ENCODE data around the gene CES2.
A peak's percentile ranks its signal among the peaks of the same experiment; 100 is the strongest.
"Not testable (repeated sequence)": the region's sequence is repeated elsewhere in the genome, so short reads cannot be mapped to it uniquely, and the experiment has no call there.

Gene CES2

DNA sequence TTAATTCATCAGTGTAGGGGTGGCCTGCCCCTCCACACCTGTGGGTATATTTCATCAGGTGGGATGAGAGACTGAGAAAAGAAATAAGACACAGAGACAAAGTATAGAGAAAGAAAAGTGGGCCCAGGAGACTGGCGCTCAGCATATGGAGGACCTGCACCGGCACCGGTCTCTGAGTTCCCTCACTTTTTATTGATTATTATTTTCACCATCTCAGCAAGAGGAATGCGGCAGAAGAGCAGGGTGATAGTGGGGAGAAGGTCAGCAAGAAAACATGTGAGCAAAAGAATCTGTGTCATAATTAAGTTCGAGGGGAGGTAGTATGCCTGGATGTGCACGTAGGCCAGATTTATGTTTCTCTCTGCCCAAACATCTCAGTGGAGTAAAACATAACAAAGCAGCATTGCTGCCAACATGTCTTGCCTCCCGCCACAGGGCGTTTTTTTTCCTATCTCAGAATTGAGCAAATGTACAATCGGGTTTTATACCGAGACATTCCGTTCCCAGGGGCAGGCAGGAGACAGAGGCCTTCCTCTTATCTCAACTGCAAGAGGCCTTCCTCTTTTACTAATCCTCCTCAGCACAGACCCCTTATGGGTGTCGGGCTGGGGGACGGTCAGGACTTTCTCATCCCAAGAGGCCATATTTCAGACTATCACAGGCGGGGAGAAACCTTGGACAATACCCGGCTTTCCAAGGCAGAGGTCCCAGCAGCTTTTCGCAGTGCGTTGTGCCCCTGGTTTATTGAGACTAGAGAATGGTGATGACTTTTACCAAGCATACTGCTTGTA, 20.2 kb downstream of the CES2 start:
- DNase-seq (ENCODE audit: low spot score) = not testable (repeated sequence)

DNA sequence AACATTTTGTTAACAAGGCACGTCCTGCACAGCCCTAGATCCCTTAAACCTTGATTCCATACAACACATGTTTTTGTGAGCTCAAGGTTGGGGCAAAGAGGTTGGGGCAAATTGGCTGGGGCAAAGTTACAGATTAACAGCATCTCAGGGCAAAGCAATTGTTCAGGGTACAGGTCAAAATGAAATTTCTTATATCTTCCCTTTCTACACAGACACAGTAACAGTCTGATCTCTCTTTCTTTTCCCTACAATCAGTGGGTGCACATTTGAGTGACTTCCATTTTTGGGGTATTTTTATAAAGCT, 20.8 kb downstream of the CES2 start:
- not testable (repeated sequence) for DNase-seq (ENCODE audit: low spot score)

DNA sequence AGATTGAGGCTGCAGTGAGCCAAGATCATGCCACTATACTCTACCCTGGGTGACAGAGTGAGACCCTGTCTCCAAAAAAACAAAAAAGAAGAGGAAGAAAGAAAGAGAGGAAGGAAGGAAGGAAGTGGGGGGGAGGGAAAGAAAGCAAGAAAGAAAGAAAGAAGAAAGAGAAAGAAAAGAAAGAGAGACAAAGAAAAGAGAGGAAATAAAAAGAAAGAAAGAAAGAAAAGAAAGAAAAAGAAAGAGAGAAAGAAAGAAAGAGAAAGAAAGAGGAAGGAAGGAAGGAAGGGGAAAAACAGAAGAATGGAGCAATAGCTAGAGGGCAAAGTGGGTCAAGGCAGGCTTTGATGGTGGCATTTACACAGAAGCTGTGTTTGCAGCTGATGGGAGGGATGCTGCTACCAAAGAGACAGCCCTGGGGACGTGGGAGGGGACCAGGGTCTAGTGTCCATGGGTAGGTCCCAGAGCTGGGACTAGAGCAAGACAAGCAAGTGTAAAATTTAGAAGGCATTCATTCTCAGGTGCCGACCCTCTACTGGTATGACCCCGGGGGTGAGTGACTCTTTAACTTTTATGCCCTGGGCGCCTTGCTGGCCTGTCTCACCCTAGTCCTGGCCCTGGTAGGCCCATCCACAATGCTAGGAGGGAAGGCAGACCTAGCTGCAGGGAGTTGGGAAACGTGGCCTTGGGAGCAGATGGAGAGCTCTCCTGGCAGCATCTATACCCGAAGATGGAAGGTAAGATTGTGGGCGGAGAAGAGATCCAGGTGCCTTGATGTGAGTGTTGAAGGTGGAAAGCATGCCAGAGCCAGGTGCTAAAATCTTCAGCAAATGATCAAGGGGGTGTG, 23.8 kb downstream of the CES2 start:
- DNase-seq (ENCODE audit: low spot score) = no peak

DNA sequence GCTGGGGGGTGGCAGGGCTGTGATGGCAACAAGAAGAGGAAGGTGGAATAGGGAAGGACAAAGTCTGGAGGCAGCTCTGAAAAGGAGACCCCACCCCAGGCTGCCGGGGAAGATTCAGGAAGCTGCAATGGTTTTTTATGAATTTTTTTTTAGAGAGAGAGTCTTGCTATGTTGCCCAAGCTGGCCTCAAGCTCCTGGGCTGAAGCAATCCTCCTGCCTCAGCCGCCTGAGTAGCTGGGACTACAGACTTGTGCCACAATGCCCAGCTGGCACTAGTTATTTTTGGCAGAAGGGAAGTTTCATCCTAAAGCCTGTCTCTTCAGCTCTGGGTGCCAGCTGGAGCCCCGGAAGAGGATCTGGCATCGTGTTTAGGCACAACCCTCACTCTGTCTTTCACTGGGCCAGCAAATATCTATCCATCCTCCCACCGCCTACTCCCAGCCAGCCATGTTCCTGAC, 24.4 kb downstream of the CES2 start:
- no peak for DNase-seq (ENCODE audit: low spot score)

DNA sequence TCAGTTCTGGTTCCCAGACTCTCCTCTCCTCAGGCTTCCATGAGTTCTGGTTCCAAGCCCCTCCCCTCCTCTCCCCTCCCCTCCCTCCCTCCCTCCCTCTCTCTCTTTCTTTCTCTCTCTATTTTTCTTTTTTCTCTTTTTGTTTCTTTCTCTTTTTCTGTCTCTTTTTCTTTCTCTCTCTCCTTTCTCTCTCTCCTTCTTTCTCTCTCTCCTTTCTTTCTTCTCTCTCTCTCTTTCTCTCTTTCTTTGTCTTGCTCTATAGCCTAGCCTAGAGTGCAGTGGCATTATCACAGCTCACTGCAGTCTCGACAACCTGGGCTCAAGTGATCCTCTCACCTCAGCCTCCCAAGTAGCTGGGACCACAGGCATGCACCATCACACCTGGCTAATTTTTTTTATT, 25.0 kb downstream of the CES2 start:
- DNase-seq (ENCODE audit: low spot score) = no peak

DNA sequence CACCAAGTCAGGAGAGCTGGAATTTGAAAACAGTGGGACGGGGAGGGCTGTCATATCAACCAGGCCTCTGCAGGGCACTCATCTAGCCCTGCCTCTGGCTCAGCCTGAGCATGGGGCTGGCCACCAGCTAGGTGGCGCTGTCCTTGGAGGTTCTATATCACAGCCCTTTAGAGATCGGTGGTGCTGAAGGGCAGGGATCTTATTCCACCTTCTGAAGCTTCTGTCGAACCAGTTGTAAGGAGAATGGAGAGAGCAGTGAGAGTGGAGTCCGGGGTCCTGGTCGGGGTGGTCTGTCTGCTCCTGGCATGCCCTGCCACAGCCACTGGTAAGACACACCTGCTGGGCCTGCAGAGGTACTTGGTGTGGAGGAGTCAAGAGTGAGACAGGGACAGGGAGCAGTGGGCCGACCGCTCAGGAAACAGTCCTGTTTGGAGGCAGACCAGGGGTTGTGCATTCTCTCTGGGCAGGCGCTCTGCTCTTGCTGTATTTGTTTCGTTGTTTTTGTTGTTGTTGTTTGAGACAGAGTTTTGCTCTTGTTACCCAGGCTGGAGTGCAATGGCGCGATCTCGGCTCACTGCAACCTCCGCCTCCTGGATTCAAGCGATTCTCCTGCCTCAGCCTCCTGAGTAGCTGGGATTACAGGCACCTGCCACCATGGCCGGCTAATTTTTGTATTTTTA, 25.9 kb downstream of the CES2 start, which contains the start of gene CES3:
Gene CES3, plus strand, starts transcription at position 202 of the 680 bp plus-strand sequence. Its CDS starts 42 bp downstream, at position 244.
- DNase-seq (ENCODE audit: low spot score) = no peak

DNA sequence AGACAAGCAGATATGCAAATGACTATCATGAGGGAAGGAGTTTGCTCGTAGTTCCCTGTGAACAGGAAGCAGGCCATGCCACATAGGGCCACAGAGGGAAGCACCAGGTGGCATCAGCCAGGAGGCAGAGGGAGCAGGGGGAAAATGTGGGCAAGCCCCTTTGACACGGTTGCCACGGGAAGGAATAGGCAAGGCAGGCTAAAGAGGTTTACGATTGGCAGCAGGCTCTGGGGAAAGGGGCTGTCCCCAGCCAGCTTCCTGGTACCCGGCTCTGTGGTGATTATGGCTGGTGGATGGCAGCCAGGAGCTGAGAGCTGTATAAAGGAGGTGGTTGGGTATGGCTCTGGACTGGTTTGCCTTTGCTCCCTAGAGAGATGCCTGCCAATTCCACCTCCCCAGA, 26.6 kb downstream of the CES2 start:
- DNase-seq (ENCODE audit: low spot score) = no peak

DNA sequence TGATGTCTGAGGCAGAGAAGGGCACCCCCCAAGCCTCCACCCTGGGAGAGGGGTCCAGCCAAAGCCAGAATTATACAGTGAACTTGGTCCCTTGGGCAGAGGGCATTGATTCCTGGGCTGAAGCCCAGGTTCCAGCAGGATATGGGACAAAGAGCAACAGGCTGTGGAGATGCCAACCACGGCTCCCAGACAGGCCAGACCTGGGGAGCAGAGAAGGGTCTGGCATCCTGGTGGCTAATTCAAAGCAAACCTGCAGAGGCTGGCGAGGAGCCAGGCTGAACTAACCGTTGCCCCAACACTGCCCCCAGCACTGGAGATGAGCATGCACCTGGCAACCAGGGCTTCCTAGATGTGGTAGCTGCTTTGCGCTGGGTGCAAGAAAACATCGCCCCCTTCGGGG, 28.7 kb downstream of the CES2 start:
- no peak for DNase-seq (ENCODE audit: low spot score)

DNA sequence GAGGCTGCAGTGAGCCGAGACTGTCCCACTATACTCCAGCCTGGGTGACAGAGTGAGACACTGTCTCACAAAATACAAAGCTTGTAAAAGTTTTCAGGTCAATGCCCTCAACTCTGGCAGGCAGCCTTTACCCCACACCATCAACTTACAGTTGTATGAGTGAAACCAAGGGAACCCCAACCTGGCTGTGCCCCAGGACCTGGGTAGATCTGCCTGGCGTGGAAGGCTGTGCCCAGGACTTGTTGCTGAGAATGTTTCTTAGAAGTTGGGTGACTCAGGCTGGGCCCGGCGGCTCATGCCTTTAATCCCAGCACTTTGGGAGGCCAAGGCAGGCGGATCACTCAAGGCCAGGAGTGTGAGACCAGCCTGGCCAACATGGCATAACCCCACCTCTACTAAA, 33.5 kb downstream of the CES2 start:
- no peak for DNase-seq (ENCODE audit: low spot score)

DNA sequence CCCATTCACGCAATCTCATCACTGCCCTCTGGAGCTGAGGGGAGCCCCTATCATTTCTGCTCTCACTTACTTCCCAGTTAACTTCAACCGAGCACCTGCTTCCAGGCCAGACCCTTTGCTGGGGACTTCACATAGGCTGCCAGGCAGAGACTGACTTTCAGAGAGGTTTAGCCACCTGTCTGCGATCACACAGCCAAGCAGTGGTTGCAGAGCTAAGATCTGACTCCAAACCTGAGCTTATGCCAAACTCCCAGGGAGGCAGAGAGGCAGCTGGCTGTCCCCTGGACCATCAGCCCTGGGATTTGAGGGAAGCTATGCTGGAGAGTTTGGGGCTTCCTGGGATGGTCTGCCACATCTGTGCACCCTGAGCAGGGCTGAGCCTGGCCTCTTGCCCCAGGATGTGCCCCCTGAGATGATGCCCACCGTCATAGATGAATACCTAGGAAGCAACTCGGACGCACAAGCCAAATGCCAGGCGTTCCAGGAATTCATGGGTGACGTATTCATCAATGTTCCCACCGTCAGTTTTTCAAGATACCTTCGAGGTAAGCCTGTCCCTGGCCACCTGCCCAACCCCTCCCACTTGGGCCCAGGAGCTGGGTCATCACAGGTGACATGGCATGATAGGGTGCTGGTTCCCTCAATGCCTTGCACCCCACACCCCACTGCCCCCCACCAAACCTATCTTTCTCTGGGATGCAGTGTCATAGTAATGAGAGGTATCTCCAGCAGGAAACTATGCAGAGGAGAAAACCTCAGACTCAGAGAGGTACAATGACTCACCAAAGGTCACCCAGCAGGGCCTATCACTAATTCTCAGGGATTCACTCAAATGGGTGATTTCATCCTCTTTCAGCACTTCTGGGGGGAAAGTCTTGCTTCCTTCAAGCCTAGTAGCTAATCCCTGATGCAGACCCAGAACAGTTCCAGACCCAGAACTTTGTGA, 35.7 kb downstream of the CES2 start:
- no peak for DNase-seq (ENCODE audit: low spot score)

DNA sequence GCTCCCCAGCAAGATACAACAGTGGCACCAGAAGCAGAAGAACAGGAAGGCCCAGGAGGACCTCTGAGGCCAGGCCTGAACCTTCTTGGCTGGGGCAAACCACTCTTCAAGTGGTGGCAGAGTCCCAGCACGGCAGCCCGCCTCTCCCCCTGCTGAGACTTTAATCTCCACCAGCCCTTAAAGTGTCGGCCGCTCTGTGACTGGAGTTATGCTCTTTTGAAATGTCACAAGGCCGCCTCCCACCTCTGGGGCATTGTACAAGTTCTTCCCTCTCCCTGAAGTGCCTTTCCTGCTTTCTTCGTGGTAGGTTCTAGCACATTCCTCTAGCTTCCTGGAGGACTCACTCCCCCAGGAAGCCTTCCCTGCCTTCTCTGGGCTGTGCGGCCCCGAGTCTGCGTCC, 37.7 kb downstream of the CES2 start:
- no peak for DNase-seq (ENCODE audit: low spot score)

DNA sequence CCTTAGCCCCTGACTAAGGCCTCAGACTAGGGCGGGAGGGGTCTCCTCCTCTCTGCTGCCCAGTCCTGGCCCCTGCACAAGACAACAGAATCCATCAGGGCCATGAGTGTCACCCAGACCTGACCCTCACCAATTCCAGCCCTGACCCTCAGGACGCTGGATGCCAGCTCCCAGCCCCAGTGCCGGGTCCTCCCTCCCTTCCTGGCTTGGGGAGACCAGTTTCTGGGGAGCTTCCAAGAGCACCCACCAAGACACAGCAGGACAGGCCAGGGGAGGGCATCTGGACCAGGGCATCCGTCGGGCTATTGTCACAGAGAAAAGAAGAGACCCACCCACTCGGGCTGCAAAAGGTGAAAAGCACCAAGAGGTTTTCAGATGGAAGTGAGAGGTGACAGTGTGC, 38.4 kb downstream of the CES2 start:
- no peak for DNase-seq (ENCODE audit: low spot score)

DNA sequence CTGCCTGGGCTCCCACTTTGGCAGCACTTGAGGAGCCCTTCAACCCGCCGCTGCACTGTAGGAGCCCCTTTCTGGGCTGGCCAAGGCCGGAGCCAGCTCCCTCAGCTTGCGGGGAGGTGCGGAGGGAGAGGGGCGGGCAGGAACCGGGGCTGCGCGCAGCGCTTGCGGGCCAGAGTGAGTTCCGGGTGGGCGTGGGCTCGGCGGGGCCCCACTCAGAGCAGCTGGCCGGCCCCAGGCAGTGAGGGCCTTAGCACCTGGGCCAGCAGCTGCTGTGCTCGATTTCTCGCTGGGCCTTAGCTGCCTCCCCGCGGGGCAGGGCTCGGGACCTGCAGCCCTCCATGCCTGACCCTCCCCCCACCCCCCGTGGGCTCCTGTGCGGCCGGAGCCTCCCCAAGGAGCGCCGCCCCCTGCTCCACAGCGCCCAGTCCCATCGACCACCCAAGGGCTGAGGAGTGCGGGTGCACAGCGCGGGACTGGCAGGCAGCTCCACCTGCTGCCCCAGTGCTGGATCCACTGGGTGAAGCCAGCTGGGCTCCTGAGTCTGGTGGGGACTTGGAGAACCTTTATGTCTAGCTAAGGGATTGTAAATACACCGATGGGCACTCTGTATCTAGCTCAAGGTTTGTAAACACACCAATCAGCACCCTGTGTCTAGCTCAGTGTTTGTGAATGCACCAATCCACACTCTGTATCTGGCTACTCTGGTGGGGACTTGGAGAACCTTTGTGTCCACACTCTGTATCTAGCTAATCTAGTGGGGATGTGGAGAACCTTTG, 39.0 kb downstream of the CES2 start:
- not testable (repeated sequence) for DNase-seq (ENCODE audit: low spot score)

DNA sequence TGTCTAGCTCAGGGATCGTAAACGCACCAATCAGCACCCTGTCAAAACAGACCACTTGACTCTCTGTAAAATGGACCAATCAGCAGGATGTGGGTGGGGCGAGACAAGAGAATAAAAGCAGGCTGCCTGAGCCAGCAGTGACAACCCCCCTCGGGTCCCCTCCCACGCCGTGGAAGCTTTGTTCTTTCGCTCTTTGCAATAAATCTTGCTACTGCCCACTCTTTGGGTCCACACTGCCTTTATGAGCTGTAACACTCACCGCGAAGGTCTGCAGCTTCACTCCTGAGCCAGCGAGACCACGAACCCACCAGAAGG, 39.6 kb downstream of the CES2 start:
- not testable (repeated sequence) for DNase-seq (ENCODE audit: low spot score)

DNA sequence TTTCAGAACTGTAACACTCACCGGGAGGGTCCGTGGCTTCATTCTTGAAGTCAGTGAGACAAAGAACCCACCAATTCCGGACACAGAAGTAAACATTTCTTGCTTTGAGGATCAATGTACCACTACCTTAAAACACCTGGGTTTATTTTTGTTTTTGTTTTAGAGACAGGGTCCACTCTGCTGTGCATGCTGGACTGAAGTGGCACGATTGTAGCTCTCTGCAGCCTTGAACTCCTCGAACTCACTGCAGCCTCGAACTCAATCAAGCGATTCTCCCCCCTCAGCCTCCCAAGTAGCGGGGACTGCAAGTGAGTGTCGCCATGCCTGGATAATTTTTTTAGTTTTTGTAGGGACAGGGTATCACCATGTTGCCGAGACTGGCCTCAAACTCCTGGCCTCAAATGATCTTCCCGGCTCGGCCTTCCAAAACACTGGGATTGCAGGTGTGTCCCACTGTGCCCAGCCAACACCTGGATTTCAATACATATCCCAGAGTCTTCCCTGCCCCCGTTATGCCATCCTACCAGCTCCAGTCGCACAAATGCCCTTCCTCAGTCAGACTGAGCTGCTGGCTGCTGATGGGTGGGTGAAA, 40.1 kb downstream of the CES2 start:
- no peak for DNase-seq (ENCODE audit: low spot score)

DNA sequence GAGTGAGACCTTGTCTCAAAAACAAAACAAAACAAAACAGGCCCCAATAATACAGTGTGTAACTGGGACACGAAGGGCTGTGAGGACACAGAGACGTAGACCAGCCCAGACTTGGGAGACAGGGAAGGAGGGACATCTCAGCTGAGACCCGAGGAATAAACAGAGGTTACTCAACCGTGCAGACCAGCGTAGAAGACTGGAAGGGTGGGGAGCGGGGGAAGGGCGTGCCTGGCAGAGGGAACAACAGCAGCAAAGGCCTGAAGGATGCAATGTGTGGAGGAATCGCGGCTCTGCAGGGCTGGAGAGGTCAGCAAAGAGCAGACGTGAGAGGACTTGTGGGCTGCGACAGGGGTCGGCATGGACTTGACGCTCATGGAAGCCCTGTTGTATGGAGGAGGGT, 41.4 kb downstream of the CES2 start:
- DNase-seq (ENCODE audit: low spot score) = no peak

DNA sequence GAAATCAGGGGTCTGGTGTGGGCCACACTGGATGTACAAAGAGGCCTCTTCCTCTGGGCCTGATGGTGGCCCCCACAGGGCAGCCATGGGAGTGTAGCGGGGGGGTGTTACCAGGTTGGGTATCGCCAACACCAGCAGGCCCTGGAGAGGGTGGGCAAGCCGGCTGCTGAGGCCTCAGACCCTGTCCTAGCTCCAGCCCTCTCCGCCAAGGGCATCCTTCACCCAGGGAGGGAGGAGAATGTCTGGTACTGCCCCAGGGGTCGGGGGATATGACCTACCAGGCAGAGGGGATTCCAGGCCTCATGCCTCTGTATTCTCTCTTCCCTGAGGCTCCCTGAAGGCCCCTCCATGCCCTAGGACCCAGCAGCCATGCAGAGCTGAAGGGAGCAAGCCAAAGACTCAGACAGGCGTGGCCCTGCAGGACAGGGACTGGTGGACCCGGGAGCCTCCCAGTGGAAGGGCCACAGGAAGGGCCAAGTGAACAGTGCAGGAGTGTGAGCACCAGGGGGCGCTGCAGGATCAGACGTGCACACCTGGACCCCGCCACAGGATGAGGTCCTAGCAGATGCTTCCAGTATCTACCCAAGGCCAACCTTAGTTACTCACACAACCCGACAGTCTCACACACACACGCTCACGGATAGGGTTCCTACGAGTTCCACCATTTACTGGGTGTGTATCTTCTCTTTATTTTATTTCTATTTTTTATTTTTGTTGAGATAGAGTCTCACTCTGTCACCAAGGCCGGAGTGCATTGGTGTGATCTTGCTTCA, 42.2 kb downstream of the CES2 start:
- DNase-seq (ENCODE audit: low spot score) = peak; percentile 86

DNA sequence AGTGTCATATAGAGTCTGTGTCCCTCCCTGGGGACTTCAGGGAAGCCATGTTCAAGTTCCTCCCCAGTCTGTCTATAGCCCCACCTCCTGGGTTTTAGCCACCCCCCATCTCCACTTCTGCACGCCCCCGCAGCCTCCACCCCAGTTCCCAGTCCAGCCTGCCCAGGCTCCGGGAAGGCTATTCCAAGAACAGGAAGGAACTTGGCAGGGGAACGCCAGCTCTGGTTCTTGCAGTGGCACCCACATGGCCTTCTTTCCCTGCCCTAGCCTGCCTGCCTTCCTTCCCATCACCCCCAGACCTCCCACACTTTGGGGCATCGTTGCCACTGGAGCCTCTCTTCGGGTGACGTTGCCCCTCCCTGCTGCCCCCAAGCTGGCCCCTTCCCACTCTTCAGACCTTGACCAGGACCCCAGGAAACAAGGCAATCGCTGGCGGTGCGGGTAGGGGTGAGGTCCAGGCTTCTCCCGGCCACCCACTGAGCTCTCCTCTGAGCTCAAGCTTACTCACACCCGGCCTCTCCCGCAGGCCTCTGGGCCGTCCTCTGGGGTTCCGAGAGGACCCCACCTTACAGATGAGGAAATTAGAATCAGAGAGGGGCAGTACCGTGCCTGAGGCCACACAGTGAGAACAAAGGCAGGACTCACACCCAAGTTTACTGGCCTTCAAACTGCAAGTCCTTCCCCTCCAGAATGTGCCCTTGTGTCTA, 43.8 kb downstream of the CES2 start:
- no peak for DNase-seq (ENCODE audit: low spot score)

DNA sequence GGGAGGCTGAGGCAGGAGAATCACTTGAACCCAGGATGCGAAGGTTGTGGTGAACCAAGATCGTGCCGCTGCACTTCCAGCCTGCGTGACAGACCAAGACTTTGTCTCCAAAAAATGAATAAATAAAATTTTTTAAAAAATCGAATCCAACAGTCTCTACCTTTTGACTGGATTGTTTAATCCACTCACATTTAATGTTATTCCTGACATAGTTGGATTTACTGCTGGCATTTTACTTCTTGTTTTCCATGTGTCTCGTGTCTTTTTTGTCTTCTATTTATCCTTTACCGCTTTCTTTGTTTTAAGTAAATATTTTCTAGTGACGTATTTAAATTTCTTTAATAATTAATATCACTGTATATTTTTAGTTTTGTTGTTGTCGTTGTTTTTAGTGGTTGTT, 47.7 kb downstream of the CES2 start:
- no peak for DNase-seq (ENCODE audit: low spot score)
